ENCODE results near the gene ZNF561.

DNA sequence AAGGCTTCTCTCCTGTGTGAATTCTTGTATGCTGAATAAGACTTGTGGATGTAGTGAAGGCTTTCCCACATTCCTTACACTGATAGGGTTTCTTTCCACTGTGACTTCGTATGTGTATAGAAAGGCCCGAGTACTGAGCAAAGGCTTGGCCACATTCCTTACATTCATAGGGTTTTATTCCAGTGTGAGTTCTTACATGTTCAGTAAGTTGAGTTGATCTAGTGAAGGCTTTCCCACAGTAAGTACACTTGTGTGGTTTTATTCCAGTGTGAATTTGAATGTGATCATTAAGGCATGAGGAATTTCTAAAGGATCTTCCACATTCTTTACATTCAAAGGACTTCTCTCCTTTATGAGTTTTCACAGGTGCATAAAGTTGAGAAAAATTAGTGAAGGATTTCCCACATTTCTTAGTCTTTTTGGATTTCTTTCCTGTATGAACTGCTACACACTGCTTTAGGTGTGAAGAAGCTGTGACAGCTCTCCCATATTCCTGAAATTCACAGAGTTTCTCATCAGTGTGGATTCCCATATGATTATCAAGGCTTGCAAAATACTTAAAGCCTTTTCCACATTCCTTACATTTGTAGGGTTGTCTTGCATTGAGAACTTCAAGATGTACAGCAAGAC lies 10.4 kb downstream of the ZNF561 start:
- TF ChIP-seq ZNF445 (CRISPR knock-in tag; IDR thresholded peaks at IDR 0.05; ENCODE audit: low read depth), result no peak
- TF ChIP-seq COPS2 (conservative IDR thresholded peaks at IDR 0.05), result no peak

Data from K562 (cell line).